ENCODE results near the gene ALPL.

Gene ALPL

GRCh38 chr1:21570528-21570875 is 61.3 kb downstream of the ALPL start:
- no peak overlapping the region for H3K27ac ChIP-seq (ENCODE audit: low read depth, low read length, poor library complexity, severe bottlenecking)
- H3K9me2 ChIP-seq (ENCODE audit: low read depth, low read length) = no peaks in the 10 kb centered on the region
- H3K27me3 ChIP-seq (ENCODE audit: insufficient read depth, low read length) = peaks cover 9% of the 10 kb centered on the region
- no peak overlapping the region for H2AFZ ChIP-seq (ENCODE audit: low read length)
- H3K4me1 ChIP-seq (ENCODE audit: insufficient read depth, low read length, severe bottlenecking) = no peaks in the 10 kb centered on the region
- TF ChIP-seq EZH2 (IDR thresholded peaks at IDR 0.05; ENCODE audit: borderline replicate concordance, low read length) (no peak), CTCF (IDR thresholded peaks at IDR 0.05; ENCODE audit: low read length) (no peak)
- H3F3A ChIP-seq (ENCODE audit: insufficient read depth, low read length) = no peaks in the 10 kb centered on the region
- no peaks in the 10 kb centered on the region for H3K9me3 ChIP-seq (ENCODE audit: low read length)
- H3K4me2 ChIP-seq (ENCODE audit: low read length) = no peak overlapping the region
- no peaks in the 10 kb centered on the region for H4K20me1 ChIP-seq (ENCODE audit: insufficient read depth, low read length)
- no peaks in the 10 kb centered on the region for H3K36me3 ChIP-seq (ENCODE audit: insufficient read depth, low read length)
- H3K4me3 ChIP-seq (ENCODE audit: low read depth, low read length, poor library complexity, severe bottlenecking) = no peak overlapping the region
- H3K79me2 ChIP-seq (ENCODE audit: insufficient read depth, low read length) = no peaks in the 10 kb centered on the region
- no peak overlapping the region for H3K9ac ChIP-seq (ENCODE audit: low read length)

GRCh38 chr1:21570885-21571284 is 61.7 kb downstream of the ALPL start:
- no peaks in the 10 kb centered on the region for H3K9me2 ChIP-seq (ENCODE audit: low read depth, low read length)
- no peaks in the 10 kb centered on the region for H3K36me3 ChIP-seq (ENCODE audit: insufficient read depth, low read length)
- H3F3A ChIP-seq (ENCODE audit: insufficient read depth, low read length) = no peaks in the 10 kb centered on the region
- H2AFZ ChIP-seq (ENCODE audit: low read length) = no peak overlapping the region
- H3K27ac ChIP-seq (ENCODE audit: low read depth, low read length, poor library complexity, severe bottlenecking) = no peak overlapping the region
- no peaks in the 10 kb centered on the region for H3K9me3 ChIP-seq (ENCODE audit: low read length)
- TF ChIP-seq EZH2 (IDR thresholded peaks at IDR 0.05; ENCODE audit: borderline replicate concordance, low read length) = no peak
- no peak for TF ChIP-seq CTCF (IDR thresholded peaks at IDR 0.05; ENCODE audit: low read length)
- no peaks in the 10 kb centered on the region for H3K4me1 ChIP-seq (ENCODE audit: insufficient read depth, low read length, severe bottlenecking)
- H3K9ac ChIP-seq (ENCODE audit: low read length) = no peak overlapping the region
- H4K20me1 ChIP-seq (ENCODE audit: insufficient read depth, low read length) = no peaks in the 10 kb centered on the region
- H3K4me3 ChIP-seq (ENCODE audit: low read depth, low read length, poor library complexity, severe bottlenecking) = no peak overlapping the region
- H3K27me3 ChIP-seq (ENCODE audit: insufficient read depth, low read length) = peaks cover 9% of the 10 kb centered on the region
- no peaks in the 10 kb centered on the region for H3K79me2 ChIP-seq (ENCODE audit: insufficient read depth, low read length)
- H3K4me2 ChIP-seq (ENCODE audit: low read length) = no peak overlapping the region

DNA sequence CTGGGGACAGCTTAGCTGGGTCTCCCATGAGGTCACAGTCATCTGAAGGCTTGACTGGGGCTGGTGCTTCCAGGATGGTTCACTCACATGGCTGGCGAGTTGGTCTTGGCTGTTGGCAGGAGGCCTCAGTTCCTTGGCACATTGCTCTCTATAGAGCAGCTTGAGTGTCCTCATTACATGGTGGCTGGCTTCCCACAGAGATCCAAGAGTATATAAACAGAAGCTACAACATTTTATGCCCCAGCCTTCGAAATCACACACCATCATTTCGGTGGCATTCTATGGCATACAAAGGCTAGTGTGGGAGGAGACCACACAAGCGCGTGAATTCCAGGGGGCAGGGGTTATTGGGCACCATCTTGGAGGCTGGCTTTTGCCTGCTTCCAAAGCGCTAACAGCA is 63.0 kb downstream of the ALPL start:
- Histone ChIP-seq H2AFZ (ENCODE audit: low read length) (no peak overlapping the region), H3K79me2 (ENCODE audit: insufficient read depth, low read length) (no peaks in the 10 kb centered on the region), H3K9me3 (ENCODE audit: low read length) (no peaks in the 10 kb centered on the region), H4K20me1 (ENCODE audit: insufficient read depth, low read length) (no peaks in the 10 kb centered on the region), H3F3A (ENCODE audit: insufficient read depth, low read length) (no peaks in the 10 kb centered on the region), H3K4me2 (ENCODE audit: low read length) (no peak overlapping the region), H3K4me3 (ENCODE audit: low read depth, low read length, poor library complexity, severe bottlenecking) (no peak overlapping the region), H3K4me1 (ENCODE audit: insufficient read depth, low read length, severe bottlenecking) (no peaks in the 10 kb centered on the region), H3K27me3 (ENCODE audit: insufficient read depth, low read length) (peaks cover 9% of the 10 kb centered on the region), H3K9me2 (ENCODE audit: low read depth, low read length) (no peaks in the 10 kb centered on the region), H3K27ac (ENCODE audit: low read depth, low read length, poor library complexity, severe bottlenecking) (no peak overlapping the region), H3K9ac (ENCODE audit: low read length) (no peak overlapping the region), H3K36me3 (ENCODE audit: insufficient read depth, low read length) (no peaks in the 10 kb centered on the region)
- no peak for TF ChIP-seq EZH2 (IDR thresholded peaks at IDR 0.05; ENCODE audit: borderline replicate concordance, low read length)
- no peak for TF ChIP-seq CTCF (IDR thresholded peaks at IDR 0.05; ENCODE audit: low read length)
